Central memory CD8-positive, alpha-beta T cell (primary cell): Measurements from ENCODE around the gene PRKD1.

Experiments used
- ATAC-seq: fragments of 150-1000 bp; cut with Tn5 transposase; replicated peaks from 2 replicates; pipeline ENCODE4 v1.10.0; 2022; ENCODE audit warnings: mild to moderate bottlenecking, moderate FRiP score, moderate number of reproducible peaks; ENCODE audit not compliant: poor library complexity, severe bottlenecking; ENCODE audit errors: extremely low read depth
- DNase-seq, 2 donors: peaks; one replicate each; pipeline ENCODE4 v3.0.0; 2021; ENCODE audit warnings: low spot score in 2 of 2
- H3K27ac Mint-ChIP-seq: one replicate; pipeline ENCODE4 v1.8.0; 2022; ENCODE audit warnings: low read depth, mild to moderate bottlenecking, moderate library complexity, mixed read lengths
- H3K27me3 Mint-ChIP-seq: one replicate; pipeline ENCODE4 v1.8.0; 2022; ENCODE audit warnings: mixed read lengths
- H3K36me3 Mint-ChIP-seq: one replicate; pipeline ENCODE4 v1.8.0; 2022; ENCODE audit warnings: mild to moderate bottlenecking, moderate library complexity, mixed read lengths; ENCODE audit not compliant: insufficient read depth
- H3K4me1 Mint-ChIP-seq: one replicate; pipeline ENCODE4 v1.8.0; 2022; ENCODE audit warnings: mixed read lengths
- H3K4me3 Mint-ChIP-seq: one replicate; pipeline ENCODE4 v1.8.0; 2022; ENCODE audit warnings: mild to moderate bottlenecking, moderate library complexity, mixed read lengths
- H3K9me3 Mint-ChIP-seq: one replicate; pipeline ENCODE4 v1.8.0; 2022; ENCODE audit warnings: mixed read lengths

The PRKD1 gene

GRCh38 chr14:29757711-29758233 is 169.9 kb downstream of the PRKD1 start:
- no peaks in the 10 kb centered on the region for H3K27me3 Mint-ChIP-seq
- H3K36me3 Mint-ChIP-seq, result no peaks in the 10 kb centered on the region
- ATAC-seq (no peak), DNase-seq (no peak)
- no peaks in the 10 kb centered on the region for H3K4me1 Mint-ChIP-seq
- peaks cover 29% of the 10 kb centered on the region for H3K9me3 Mint-ChIP-seq
- no peak overlapping the region for H3K27ac Mint-ChIP-seq
- H3K4me3 Mint-ChIP-seq, result no peak overlapping the region

- no peak overlapping the region for H3K4me3 Mint-ChIP-seq
- H3K27me3 Mint-ChIP-seq, result no peaks in the 10 kb centered on the region
- H3K9me3 Mint-ChIP-seq, result peaks cover 27% of the 10 kb centered on the region
- ATAC-seq (no peak), DNase-seq (no peak)
- H3K36me3 Mint-ChIP-seq, result no peaks in the 10 kb centered on the region
- no peaks in the 10 kb centered on the region for H3K4me1 Mint-ChIP-seq
- no peak overlapping the region for H3K27ac Mint-ChIP-seq
Observed at GRCh38 chr14:29757188-29757680, 170.4 kb downstream of the PRKD1 start.

GRCh38 chr14:29756019-29756385 is 171.6 kb downstream of the PRKD1 start:
- no peak for ATAC-seq
- DNase-seq, result no peak
- H3K9me3 Mint-ChIP-seq, result peaks cover 29% of the 10 kb centered on the region
- no peak overlapping the region for H3K4me3 Mint-ChIP-seq
- no peaks in the 10 kb centered on the region for H3K4me1 Mint-ChIP-seq
- no peaks in the 10 kb centered on the region for H3K27me3 Mint-ChIP-seq
- no peaks in the 10 kb centered on the region for H3K36me3 Mint-ChIP-seq
- no peak overlapping the region for H3K27ac Mint-ChIP-seq

DNA sequence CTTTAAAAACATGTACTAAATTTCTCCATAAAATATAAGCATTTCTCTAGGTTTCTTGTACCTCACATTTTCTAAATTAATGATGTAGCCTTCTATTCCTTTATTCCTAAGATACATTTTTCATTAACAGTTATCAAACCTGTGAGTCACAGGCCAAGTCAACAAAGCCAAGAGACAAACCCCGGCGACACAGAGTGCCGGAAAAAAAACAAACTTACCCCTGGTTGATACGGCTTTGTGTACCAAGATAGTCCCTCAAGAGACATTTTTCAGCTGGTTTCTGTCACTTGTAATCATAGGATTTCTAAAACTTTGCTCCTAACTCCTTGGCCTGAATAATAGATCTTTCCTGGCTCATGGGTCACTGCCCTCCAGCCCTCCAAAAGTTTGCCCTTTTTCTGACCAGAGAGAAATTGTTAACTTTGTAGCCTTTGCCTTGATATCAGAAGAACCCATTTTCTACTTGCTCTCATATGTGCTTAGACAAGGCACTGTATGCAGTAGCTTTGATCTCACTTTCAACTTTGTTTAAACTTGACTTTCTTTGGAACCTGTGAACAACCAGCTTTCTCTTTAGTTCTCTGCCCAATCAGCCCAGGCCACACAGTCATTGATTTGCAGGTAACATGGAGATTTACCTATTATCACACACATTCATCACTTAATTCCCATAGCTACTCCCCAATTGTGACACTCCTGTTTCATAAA is 172.2 kb downstream of the PRKD1 start:
- H3K36me3 Mint-ChIP-seq, result no peaks in the 10 kb centered on the region
- DNase-seq (no peak), ATAC-seq (no peak)
- peaks cover 33% of the 10 kb centered on the region for H3K9me3 Mint-ChIP-seq
- H3K4me1 Mint-ChIP-seq, result no peaks in the 10 kb centered on the region
- H3K27me3 Mint-ChIP-seq, result no peaks in the 10 kb centered on the region
- H3K4me3 Mint-ChIP-seq, result no peak overlapping the region
- no peak overlapping the region for H3K27ac Mint-ChIP-seq

DNA sequence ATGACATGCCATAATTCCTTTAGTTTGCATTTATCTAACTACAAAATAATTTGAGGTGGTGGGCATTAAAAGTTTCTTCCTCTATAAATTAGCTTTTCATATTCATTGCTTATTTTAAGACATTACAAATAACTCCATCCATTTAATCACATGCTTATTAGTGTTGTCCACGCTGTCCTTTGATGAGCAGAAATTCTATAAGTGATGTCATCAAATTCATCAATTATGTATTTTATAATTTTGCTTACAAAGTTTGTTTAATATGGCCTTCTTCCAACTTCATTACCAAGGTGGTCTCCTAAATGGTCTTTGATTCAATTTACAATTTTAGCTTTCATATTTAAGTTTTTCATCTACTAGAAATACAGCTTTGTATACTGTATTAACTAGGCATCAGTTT is 173.5 kb downstream of the PRKD1 start:
- H3K4me3 Mint-ChIP-seq, result no peak overlapping the region

GRCh38 chr14:29752221-29752923 is 175.3 kb downstream of the PRKD1 start:
- no peak overlapping the region for H3K4me3 Mint-ChIP-seq
- no peaks in the 10 kb centered on the region for H3K27me3 Mint-ChIP-seq
- no peak for DNase-seq
- ATAC-seq, result no peak
- H3K36me3 Mint-ChIP-seq, result no peaks in the 10 kb centered on the region
- peaks cover 29% of the 10 kb centered on the region for H3K9me3 Mint-ChIP-seq
- H3K4me1 Mint-ChIP-seq, result no peaks in the 10 kb centered on the region
- H3K27ac Mint-ChIP-seq, result no peak overlapping the region

More for the DNA sequence above, 173.5 kb downstream of the PRKD1 start:
- no peaks in the 10 kb centered on the region for H3K27me3 Mint-ChIP-seq
- peaks cover 34% of the 10 kb centered on the region for H3K9me3 Mint-ChIP-seq
- no peaks in the 10 kb centered on the region for H3K4me1 Mint-ChIP-seq
- no peak for ATAC-seq
- DNase-seq, result no peak
- no peak overlapping the region for H3K27ac Mint-ChIP-seq
- no peaks in the 10 kb centered on the region for H3K36me3 Mint-ChIP-seq

DNA sequence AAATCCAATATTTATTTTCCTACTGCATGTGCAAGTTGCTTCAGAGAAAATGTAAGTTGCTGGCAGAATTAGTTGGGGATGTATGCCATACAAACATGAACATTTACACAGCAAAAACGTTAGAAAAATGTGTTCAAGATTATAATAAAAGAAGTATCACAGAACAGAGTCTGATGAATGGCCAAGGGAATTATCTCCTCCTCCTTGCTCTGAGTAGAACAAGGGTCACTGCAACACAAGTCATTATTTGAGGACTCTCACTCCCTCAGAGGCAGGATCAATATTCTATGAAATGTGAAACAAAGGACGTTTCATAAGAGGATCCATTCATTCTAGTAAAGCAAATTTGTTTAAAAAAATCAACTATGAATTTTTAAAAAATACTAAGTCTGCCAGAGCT is 177.8 kb downstream of the PRKD1 start:
- H3K27ac Mint-ChIP-seq, result no peak overlapping the region
- no peak for ATAC-seq
- peaks cover 20% of the 10 kb centered on the region for H3K9me3 Mint-ChIP-seq
- no peaks in the 10 kb centered on the region for H3K4me1 Mint-ChIP-seq
- no peak overlapping the region for H3K4me3 Mint-ChIP-seq
- H3K36me3 Mint-ChIP-seq, result no peaks in the 10 kb centered on the region
- no peaks in the 10 kb centered on the region for H3K27me3 Mint-ChIP-seq
- no peak for DNase-seq

DNA sequence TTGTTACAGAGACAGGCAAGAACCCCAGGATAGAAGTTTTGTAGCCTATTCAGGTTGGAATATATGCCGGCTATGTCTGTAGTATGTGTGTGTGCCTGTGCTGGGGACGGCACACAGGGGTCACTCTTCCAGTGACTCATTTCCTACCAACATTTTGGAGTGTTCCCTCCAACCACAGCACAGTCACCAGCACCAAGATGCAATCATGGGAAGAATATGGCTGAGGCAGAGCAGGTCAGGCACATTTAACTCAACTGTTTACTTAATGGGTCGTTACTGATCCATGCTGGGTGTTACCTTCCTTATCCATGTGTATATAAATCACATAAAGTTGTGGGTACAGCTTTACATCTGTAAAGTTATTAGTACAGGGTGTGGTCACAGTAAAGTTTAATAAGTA is 178.3 kb downstream of the PRKD1 start:
- Mint-ChIP-seq H3K36me3 (no peaks in the 10 kb centered on the region), H3K4me3 (no peak overlapping the region), H3K4me1 (no peaks in the 10 kb centered on the region), H3K27ac (no peak overlapping the region), H3K9me3 (peaks cover 23% of the 10 kb centered on the region), H3K27me3 (no peaks in the 10 kb centered on the region)
- no peak for DNase-seq
- no peak for ATAC-seq

DNA sequence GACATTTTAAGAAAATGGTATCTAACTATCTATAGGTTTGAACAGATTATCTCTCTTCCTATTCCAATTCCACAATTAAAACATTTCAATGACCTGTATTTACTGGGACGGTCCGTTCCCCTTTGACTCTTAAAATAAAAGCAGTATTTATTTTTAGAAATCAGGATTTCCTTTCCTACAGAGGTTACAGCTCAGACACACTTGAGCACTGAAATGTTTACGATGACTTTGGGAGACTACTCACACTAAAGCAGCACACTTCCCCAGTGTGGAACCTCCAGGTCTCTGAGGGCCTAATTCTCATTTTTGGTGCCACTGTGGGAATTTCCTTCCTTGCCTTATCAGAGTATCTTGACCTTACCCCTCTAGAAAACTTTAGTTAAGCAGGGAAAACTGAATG is 181.8 kb downstream of the PRKD1 start:
- Mint-ChIP-seq H3K4me3 (no peak overlapping the region), H3K4me1 (no peaks in the 10 kb centered on the region), H3K9me3 (peaks cover 21% of the 10 kb centered on the region), H3K36me3 (no peaks in the 10 kb centered on the region), H3K27me3 (no peaks in the 10 kb centered on the region), H3K27ac (no peak overlapping the region)
- DNase-seq (no peak), ATAC-seq (no peak)

GRCh38 chr14:29743531-29743930 is 184.1 kb downstream of the PRKD1 start:
- Mint-ChIP-seq H3K4me3 (no peak overlapping the region), H3K27me3 (no peaks in the 10 kb centered on the region), H3K4me1 (no peaks in the 10 kb centered on the region), H3K27ac (no peak overlapping the region), H3K36me3 (no peaks in the 10 kb centered on the region), H3K9me3 (peaks cover 23% of the 10 kb centered on the region)
- ATAC-seq (no peak), DNase-seq (no peak)

- Mint-ChIP-seq H3K36me3 (no peaks in the 10 kb centered on the region), H3K4me3 (no peak overlapping the region), H3K4me1 (no peaks in the 10 kb centered on the region), H3K27ac (no peak overlapping the region), H3K27me3 (no peaks in the 10 kb centered on the region), H3K9me3 (peaks cover 24% of the 10 kb centered on the region)
- no peak for ATAC-seq
- no peak for DNase-seq
Observed at GRCh38 chr14:29741909-29742401, 185.7 kb downstream of the PRKD1 start.

DNA sequence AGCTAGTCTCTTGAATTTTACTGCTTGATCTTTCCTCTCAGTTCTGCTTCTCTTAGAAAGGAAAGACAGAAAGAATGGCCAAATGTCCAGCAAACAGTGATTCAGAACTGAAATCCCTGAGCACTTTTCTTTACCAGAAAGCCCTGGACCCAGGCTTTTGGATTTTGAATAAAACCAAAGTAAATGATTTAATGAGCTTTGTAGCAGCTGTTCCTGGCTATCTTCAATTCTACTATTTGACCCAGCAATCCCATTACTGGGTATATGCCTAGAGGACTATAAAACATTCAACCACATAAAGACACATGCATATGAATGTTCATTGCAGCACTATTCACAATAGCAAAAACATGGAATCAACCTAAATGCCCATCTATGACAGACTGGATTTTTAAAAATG is 187.2 kb downstream of the PRKD1 start:
- ATAC-seq, result no peak

DNA sequence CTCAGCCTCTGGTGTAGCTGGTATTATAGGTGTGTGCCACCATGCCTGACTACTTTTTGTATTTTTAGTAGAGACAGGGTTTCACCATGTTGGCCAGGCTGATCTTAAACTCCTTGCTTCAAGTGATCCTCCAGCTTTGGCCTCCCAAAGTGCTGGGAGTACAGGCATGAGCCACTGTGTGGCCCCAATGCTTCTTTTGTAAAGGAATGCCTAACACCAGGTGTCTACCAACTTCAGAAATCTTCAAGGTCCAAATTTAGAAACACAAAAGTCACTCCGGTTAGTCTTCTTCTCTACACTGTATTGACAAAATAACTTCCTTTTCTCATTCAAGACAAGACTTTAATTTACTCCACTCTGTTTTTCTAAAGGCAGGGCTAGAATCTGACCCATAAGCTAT is 188.7 kb downstream of the PRKD1 start:
- DNase-seq (no peak), ATAC-seq (no peak)
- no peak overlapping the region for H3K27ac Mint-ChIP-seq
- no peaks in the 10 kb centered on the region for H3K36me3 Mint-ChIP-seq
- H3K27me3 Mint-ChIP-seq, result no peaks in the 10 kb centered on the region
- peaks cover 25% of the 10 kb centered on the region for H3K9me3 Mint-ChIP-seq
- no peak overlapping the region for H3K4me3 Mint-ChIP-seq
- H3K4me1 Mint-ChIP-seq, result no peaks in the 10 kb centered on the region

More for the DNA sequence above, 187.2 kb downstream of the PRKD1 start:
- Mint-ChIP-seq H3K9me3 (peaks cover 30% of the 10 kb centered on the region), H3K4me3 (no peak overlapping the region), H3K27ac (no peak overlapping the region), H3K27me3 (no peaks in the 10 kb centered on the region), H3K36me3 (no peaks in the 10 kb centered on the region), H3K4me1 (no peaks in the 10 kb centered on the region)
- DNase-seq, result no peak
